ENCODE results near the gene CCBE1. TPM values are rescaled to one million over a fixed set of nuclear protein-coding genes. Genes with fewer than 3 reads are reported as not detected.

CCBE1 gene
- total RNA-seq, 2 donors from 2014 or later = not detected

DNA sequence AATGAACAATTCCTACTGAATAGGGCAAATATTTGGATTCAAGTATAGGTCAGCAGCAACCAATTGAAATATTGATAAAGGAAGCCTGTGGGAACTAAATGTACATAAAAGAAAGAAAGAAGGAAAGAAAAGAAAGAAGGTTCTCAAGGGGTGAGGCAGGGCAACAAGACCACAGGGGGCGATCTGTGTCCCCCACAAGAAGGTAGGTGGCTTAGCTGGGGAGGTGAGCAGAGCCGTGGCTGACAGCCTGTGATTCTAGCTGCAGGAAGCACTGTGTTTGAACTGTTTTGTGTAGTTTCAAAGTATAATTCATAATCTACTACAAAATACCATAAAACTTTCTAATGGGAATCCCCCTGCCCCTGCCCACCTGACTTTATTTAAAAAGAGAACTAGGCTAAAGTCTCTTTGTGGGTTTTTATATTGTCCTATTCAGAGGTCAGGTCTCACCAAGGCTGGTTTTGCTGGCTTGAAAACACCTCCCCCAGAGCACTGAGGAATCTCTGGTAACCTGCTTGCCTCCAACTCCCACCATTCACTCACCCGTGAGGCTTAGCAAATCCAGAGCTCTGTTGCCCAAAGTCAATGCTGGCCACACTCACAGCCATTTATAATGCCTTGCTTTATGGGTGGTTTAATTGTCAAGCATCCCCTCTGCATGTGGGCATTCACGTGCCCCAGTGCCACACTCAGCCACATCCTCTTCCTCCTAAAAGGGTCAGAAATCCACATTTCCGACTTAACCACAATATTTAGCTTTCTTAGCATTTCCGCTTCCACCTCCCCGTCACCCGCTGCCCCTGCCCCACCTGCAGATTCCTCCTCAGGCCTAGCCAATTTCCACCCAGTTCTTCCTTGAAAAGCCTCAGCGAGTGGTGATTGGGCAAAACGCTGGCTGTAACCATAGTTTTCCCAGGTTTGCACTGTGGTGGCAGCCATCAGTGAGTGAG, 301.7 kb downstream of the CCBE1 start:
- H3K4me1 Mint-ChIP-seq (ENCODE audit: low read depth in 2 of 2) = peaks cover 12% of the 10 kb centered on the region in 2 donors
- H3K27ac Mint-ChIP-seq = no peak overlapping the region
- DNase-seq (ENCODE audit: low spot score) (no peak), ATAC-seq (no peak)
- peaks cover 22 to 23% of the 10 kb centered on the region in 2 donors for H3K27me3 Mint-ChIP-seq
- H3K9me3 Mint-ChIP-seq = no peaks in the 10 kb centered on the region
- no peak overlapping the region for H3K4me3 Mint-ChIP-seq
- H3K36me3 Mint-ChIP-seq = no peaks in the 10 kb centered on the region

GRCh38 chr18:59393381-59393780, 303.8 kb downstream of the CCBE1 start:
- H3K4me3 Mint-ChIP-seq = no peak overlapping the region
- no peaks in the 10 kb centered on the region for H3K9me3 Mint-ChIP-seq

GRCh38 chr18:59388817-59389216, 308.4 kb downstream of the CCBE1 start:
- H3K36me3 Mint-ChIP-seq = no peaks in the 10 kb centered on the region
- no peak overlapping the region for H3K27ac Mint-ChIP-seq
- DNase-seq (ENCODE audit: low spot score) = no peak
- no peaks in the 10 kb centered on the region for H3K4me1 Mint-ChIP-seq (ENCODE audit: low read depth in 2 of 2)
- ATAC-seq = no peak
- peaks cover 6 to 13% of the 10 kb centered on the region in 2 donors for H3K27me3 Mint-ChIP-seq
- no peaks in the 10 kb centered on the region for H3K9me3 Mint-ChIP-seq
- H3K4me3 Mint-ChIP-seq = no peak overlapping the region

More at GRCh38 chr18:59393381-59393780, 303.8 kb downstream of the CCBE1 start:
- no peaks in the 10 kb centered on the region for H3K36me3 Mint-ChIP-seq
- H3K27ac Mint-ChIP-seq = no peak overlapping the region
- DNase-seq (ENCODE audit: low spot score) (no peak), ATAC-seq (no peak)
- H3K4me1 Mint-ChIP-seq (ENCODE audit: low read depth in 2 of 2) = peaks cover 12% of the 10 kb centered on the region in 2 donors
- peaks cover 26 to 28% of the 10 kb centered on the region in 2 donors for H3K27me3 Mint-ChIP-seq

DNA sequence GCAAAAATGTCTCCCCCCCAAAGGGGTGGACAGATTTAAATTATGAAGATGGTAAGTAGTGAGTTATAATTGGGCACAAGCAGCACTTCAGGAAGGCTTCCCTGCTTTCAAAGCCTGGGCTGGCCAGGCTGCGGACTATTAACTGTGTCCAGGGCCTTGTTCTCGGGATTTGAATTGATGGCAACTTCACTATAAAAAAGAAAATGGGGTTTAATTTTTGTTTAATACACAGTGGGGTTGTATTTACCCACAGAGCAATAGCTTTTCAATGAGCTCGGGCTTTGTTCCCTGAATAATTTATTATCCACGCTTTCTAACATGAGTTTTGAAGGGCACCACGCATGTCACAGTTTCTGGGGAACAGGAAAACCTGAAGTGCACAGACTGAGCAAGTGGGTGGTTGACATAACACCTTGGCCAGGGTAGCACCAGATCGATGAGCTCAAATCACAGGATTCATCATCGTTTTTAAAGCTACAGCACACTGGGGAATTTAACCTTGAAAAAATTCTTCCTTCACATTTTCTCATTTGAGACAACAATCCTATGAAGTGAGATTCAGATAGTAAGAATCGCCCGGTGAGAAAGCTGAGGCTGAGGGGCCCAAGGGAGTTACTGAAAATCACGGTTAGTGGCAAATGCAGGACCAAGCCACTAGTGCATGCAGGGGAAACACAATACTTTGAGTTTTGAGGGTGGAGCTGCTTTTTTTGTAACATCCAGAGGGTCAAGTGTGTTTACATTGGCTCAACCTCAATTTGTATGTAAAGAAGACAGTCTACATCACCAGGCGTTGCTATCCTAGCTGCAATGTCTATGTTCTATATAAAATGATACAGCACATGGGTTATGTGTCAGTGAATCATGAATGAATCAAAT, 309.3 kb downstream of the CCBE1 start:
- Mint-ChIP-seq H3K9me3 (no peaks in the 10 kb centered on the region), H3K27ac (no peak overlapping the region), H3K4me3 (no peak overlapping the region), H3K4me1 (ENCODE audit: low read depth in 2 of 2) (no peaks in the 10 kb centered on the region), H3K27me3 (peaks cover 6 to 13% of the 10 kb centered on the region in 2 donors), H3K36me3 (no peaks in the 10 kb centered on the region)
- ATAC-seq (no peak), DNase-seq (ENCODE audit: low spot score) (no peak)

DNA sequence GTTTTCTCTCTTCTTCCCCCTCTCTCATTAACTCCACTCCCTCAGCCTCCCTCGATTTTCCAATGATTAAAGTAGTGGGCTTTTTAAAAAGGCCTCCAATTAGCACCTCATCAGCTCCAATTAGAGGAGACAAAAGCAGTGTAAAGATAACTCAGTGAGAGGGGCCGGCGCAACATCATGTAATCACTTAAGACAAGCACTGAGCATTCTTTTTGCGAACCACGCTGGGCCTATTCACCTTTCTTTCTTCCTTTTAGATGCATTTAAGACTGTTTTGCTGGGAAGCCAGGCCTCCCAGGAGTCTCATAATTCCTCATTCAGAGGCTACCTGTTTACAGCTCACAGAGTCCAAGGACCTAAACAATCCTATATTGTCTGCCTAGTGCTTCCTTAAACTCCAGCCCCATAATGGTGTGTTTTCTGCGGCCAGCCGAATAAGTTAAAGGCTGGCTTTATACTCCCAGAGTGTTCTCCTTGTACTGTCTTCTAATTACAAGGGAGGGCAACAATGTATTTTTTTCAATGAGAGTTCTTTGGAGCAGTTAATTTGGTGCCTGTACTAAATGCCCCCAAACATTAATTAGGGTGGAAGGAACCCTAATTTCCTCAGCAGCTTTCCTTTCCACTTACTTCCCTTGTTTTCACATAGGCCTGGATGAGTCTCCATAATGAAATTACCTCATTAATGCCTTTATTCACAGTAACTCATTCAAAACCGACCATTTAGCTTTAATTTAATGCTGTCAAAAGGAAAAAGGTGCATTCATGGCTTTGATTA, 310.1 kb downstream of the CCBE1 start:
- no peak overlapping the region for H3K27ac Mint-ChIP-seq
- no peak for ATAC-seq
- H3K9me3 Mint-ChIP-seq = no peaks in the 10 kb centered on the region
- no peaks in the 10 kb centered on the region for H3K36me3 Mint-ChIP-seq
- no peak for DNase-seq (ENCODE audit: low spot score)
- H3K4me3 Mint-ChIP-seq = no peak overlapping the region
- peaks cover 6 to 7% of the 10 kb centered on the region in 2 donors for H3K27me3 Mint-ChIP-seq
- H3K4me1 Mint-ChIP-seq (ENCODE audit: low read depth in 2 of 2) = no peaks in the 10 kb centered on the region

GRCh38 chr18:59385191-59385590, 312.0 kb downstream of the CCBE1 start:
- Mint-ChIP-seq H3K36me3 (no peaks in the 10 kb centered on the region), H3K4me1 (ENCODE audit: low read depth in 2 of 2) (no peaks in the 10 kb centered on the region), H3K27me3 (peaks cover 3 to 9% of the 10 kb centered on the region in 2 donors), H3K4me3 (no peak overlapping the region), H3K27ac (no peak overlapping the region), H3K9me3 (no peaks in the 10 kb centered on the region)
- no peak for ATAC-seq
- no peak for DNase-seq (ENCODE audit: low spot score)

DNA sequence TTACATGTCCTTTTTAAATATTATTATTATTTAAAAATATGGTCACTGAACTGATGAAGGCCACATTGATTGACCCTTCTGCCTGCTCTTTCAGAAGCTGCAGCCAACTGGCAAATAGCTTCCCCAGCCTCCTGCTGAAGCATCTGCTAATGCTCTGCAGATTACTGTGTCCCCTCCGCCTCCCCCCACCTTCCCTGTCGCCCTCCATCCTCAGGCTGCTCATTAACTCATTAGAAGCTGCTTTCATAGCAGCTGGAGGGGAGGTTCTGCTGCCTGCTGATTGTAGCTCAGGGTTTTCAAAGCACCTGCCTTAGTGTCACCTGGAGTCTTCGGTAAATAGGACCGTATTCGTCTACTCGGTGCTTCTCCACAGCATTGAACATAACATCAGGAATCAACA, 313.4 kb downstream of the CCBE1 start:
- no peaks in the 10 kb centered on the region for H3K4me1 Mint-ChIP-seq (ENCODE audit: low read depth in 2 of 2)
- no peak overlapping the region for H3K4me3 Mint-ChIP-seq
- no peak overlapping the region for H3K27ac Mint-ChIP-seq
- H3K9me3 Mint-ChIP-seq = no peaks in the 10 kb centered on the region
- H3K36me3 Mint-ChIP-seq = no peaks in the 10 kb centered on the region
- ATAC-seq = no peak
- H3K27me3 Mint-ChIP-seq = peaks cover 9 to 20% of the 10 kb centered on the region in 2 donors
- DNase-seq (ENCODE audit: low spot score) = no peak

- ATAC-seq (no peak), DNase-seq (ENCODE audit: low spot score) (no peak)
- H3K27ac Mint-ChIP-seq = no peak overlapping the region
- no peaks in the 10 kb centered on the region for H3K9me3 Mint-ChIP-seq
- no peak overlapping the region for H3K4me3 Mint-ChIP-seq
- H3K36me3 Mint-ChIP-seq = no peaks in the 10 kb centered on the region
- H3K4me1 Mint-ChIP-seq (ENCODE audit: low read depth in 2 of 2) = no peaks in the 10 kb centered on the region
- peaks cover 23 to 34% of the 10 kb centered on the region in 2 donors for H3K27me3 Mint-ChIP-seq
Observed at GRCh38 chr18:59382383-59382782, 314.8 kb downstream of the CCBE1 start.

DNA sequence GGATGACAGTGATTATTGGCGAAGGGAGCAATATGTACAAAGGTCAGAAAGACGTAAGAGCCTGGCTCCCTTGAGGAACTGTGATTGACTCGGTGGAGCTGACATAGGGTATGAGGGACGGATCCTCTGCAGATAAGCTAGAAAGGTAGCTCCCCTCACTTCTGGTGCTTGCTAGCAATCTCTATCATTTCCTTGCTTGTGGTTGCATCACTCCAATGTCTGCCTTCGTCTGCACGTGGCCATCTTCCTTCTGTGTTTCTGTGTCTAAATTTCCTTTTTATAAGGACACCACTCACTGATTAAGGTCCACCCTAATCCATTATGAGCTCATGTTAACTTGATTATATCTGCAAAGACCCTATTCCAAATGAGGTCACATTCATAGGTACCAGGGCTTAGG, 315.3 kb downstream of the CCBE1 start:
- H3K4me3 Mint-ChIP-seq = no peak overlapping the region
- no peaks in the 10 kb centered on the region for H3K36me3 Mint-ChIP-seq
- H3K9me3 Mint-ChIP-seq = no peaks in the 10 kb centered on the region
- no peaks in the 10 kb centered on the region for H3K4me1 Mint-ChIP-seq (ENCODE audit: low read depth in 2 of 2)
- no peak for ATAC-seq
- H3K27ac Mint-ChIP-seq = no peak overlapping the region
- no peak for DNase-seq (ENCODE audit: low spot score)
- peaks cover 25 to 38% of the 10 kb centered on the region in 2 donors for H3K27me3 Mint-ChIP-seq

Other genes with a start within 250 kb of the CCBE1 start
- 10 to 100 TPM; 48.8 to 76.0 TPM for gene PMAIP1, start 202.6 kb upstream of the CCBE1 start, total RNA-seq